ENCODE data around the gene IGFBP4.
A peak's percentile ranks its signal among the peaks of the same experiment; 100 is the strongest.
"Not testable (repeated sequence)": the region's sequence is repeated elsewhere in the genome, so short reads cannot be mapped to it uniquely, and the experiment has no call there.

The IGFBP4 gene

DNA sequence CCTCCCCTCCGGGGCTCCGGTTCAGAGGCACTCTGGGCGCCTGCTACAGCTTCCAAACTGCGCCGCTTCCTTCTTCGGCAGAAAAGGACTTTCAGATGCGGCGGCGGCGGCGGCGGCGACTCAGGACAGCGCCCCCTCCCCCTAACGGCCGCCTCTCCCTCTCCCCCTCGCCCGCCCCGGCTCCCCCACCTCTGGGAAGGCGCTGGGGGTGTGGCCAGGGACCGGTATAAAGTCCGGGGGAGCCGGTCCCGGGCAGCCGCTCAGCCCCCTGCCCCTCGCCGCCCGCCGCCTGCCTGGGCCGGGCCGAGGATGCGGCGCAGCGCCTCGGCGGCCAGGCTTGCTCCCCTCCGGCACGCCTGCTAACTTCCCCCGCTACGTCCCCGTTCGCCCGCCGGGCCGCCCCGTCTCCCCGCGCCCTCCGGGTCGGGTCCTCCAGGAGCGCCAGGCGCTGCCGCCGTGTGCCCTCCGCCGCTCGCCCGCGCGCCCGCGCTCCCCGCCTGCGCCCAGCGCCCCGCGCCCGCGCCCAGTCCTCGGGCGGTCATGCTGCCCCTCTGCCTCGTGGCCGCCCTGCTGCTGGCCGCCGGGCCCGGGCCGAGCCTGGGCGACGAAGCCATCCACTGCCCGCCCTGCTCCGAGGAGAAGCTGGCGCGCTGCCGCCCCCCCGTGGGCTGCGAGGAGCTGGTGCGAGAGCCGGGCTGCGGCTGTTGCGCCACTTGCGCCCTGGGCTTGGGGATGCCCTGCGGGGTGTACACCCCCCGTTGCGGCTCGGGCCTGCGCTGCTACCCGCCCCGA, at the start of gene IGFBP4:
Gene IGFBP4 (plus strand): TSS at position 255 of the 792 bp plus-strand sequence. CDS start 286 bp downstream, at position 541.
- peak; percentile 39 for DNase-seq

DNA sequence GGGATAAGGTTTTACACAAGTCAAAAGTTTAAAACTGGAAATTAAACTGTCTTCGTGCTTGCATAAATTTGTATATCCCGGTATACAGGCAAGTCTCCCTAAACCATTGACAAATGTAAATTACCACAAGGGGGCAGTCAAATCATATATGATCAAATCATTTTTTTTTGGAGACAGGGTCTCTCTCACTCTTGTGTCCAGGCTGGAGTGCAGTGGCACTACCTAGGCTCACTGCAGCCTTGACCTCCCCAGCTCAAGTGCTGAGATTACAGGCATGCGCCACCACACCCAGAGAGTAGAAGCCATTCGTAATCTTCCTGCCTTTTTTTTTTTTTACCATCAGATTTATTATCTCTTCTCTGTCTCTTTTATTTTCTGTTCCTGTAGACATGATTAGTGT, 44.1 kb upstream of the IGFBP4 start:
- DNase-seq: peak; percentile 9

GRCh38 chr17:40402668-40403067, 40.6 kb upstream of the IGFBP4 start:
- no peak for DNase-seq

DNA sequence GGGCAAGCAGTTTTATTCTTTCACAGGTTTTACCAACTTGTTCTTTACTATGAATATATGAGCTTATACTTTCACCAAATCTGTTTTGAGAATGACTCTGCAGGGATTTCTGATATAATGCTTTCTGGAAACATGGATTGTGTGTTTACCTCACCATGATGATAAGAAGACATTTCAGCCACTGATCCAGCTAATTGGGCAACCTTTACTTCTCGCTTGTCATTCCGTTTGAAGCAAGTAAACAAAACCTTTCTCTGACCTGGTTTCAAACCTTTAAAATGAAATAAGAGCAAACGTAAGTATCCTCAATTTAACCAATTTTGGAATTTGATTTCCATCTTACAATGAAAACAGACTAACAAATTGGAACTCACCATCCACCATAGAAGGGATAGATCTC, 39.2 kb upstream of the IGFBP4 start:
- no peak for DNase-seq

- no peak for DNase-seq
These were observed 35.8 kb upstream of the IGFBP4 start for GRCh38 chr17:40407460-40407859.

- not testable (repeated sequence) for DNase-seq
These were observed 33.7 kb upstream of the IGFBP4 start for GRCh38 chr17:40409540-40409939.

- no peak for DNase-seq
These were observed 33.2 kb upstream of the IGFBP4 start for GRCh38 chr17:40410082-40410481.

- no peak for DNase-seq
These were observed 31.4 kb upstream of the IGFBP4 start for GRCh38 chr17:40411821-40412220.

DNA sequence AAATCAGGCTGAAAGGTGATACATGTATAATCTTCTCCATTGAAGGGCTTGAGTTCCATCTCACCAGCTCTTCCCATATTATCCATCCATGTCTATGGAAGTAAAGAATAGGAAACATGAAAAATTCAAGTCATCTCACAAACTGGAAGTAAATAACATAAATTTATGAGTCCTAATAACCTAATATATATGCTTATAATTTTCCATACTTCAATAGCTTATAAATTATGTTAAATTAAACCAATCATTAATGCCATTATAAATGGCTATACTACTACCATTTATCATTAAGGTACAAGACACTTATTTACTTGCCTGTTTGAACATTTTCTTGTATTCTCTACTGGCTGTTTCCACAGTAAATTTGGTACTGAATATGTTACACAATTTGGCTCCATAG, 30.4 kb upstream of the IGFBP4 start:
- DNase-seq: no peak

- DNase-seq: not testable (repeated sequence)
These were observed 28.9 kb upstream of the IGFBP4 start for GRCh38 chr17:40414312-40414711.

DNA sequence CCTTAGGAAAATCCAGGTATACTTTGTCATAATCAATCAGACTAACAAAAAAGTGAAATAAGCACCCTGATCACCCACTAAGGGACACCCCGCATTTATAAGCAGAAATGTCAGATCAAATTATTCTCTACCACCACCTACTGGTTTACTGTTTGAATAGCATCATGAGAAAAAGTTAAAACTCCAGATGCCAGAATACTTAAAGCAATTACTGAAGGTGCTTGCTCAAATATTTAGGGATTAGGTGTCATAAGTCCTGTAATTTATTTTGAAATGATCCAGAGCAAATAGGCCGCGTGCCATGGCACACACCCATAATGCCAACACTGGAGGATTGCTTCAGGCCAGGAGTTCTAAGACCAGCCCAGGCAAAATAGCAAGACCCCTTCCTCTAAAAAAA, 27.9 kb upstream of the IGFBP4 start:
- DNase-seq: no peak

DNA sequence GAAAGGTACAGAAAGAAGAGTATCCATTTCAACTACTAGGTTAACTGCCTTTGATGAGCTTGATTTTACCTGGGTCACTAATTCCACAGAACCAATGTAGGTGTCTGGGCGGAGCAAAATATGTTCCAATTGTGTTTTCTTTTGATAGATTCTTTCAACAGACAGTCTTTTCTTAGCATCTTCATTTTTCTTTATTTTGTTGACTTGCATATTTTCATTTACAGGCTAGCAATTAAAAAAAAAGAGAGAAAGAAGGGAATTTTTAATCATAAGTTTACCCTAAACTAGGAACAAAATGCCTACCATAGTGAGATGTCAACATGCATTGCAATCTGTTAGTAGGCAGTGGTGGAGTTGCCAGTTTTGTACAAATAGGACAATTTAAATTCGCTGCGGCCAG, 26.6 kb upstream of the IGFBP4 start:
- no peak for DNase-seq

GRCh38 chr17:40417258-40417608, 26.0 kb upstream of the IGFBP4 start:
- peak; percentile 18 for DNase-seq

GRCh38 chr17:40417609-40418427, 25.4 kb upstream of the IGFBP4 start, which contains the start of gene TOP2A:
Gene TOP2A, minus strand, starts transcription at chr17:40417896. Its CDS starts 105 bp downstream, at chr17:40417791.
- DNase-seq: peak; percentile 99

- DNase-seq: no peak
These were observed 24.9 kb upstream of the IGFBP4 start for GRCh38 chr17:40418428-40418706.

DNA sequence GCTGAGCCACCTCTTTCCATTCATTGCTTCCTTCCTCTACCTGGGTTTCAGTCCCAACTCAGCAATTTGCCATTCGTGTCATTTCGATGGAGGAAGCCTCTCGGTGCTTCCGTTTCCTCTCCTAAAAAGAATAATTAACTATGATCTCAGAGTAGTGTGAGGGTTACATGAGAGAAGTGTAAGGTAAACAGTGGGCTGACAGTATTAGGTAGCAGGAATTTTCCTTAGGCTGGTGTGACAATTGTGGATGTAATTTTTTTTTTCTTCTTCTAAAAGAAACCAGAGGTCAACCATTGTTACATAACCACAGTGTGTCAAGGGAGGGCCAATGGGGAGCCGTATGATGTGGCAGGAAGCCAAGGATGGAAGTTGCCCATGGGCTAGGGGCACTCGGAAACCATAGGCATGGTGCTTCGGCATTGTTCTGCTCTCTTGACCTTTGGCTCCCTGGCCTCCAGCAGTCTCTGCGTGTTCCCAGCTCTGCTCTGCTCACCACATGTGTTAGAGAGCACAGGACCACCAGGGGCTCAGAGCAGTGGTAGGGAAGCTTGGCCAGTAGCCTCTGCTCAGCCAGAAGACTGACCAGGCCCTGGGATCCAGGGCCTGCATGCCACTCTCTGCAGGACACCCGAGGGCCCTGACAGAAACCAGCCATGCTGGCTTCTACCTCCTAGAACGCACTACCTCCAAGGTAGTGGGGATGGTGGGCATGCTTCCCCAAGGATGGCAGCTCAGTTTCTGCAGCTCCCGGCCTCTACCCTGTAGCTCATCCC, 23.5 kb upstream of the IGFBP4 start:
- no peak for DNase-seq

DNA sequence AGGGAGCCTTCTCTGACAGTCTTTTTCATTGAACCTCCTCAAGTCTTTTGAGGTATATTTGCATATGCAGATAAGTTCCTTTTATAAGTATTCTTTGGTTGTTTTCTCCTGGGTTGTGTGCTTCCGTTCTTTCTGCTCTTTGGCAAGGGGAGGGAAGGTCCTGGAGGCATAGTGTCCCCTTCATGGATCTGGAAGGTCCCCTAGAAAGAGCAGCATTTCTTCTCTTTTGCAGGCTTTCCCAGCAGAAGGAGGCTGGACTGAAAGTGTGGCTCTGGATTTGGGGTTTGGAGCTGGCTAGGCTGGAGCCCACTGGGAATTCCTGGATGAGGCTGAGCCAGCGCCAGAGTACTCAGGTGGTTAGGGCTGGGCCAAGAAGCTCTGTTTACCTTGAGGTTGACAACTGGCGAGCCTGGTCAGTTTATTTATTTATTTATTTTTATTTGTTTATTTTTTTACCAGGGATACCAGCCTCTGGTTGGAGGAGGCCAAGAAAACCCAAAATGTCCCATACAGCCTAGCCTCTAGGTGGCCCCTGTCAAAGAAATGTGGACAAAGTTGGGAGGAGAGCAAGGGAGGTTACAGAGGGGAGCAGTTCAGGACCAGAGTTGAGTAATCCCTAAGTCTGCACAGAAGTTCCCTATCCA, 20.1 kb upstream of the IGFBP4 start:
- peak; percentile 19 for DNase-seq

DNA sequence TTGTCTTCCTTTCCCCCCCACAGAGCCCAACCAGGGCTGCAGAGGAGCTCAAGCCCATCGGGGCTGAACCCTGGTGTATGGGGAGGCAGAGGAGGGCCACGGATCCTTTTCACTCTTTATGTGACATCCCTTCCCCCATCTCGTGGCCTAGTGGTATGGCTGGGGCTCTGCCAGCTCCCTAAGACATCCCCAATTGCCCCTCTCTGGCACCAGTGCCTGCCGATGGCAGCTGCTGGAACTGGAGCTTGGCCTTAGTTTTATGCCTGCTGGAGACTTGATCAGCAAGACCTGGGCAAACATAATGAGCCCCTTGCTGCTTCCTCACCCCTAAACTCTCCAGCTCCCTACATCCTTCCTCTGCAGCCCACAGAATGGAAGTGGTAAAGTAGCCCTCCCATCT, 17.5 kb upstream of the IGFBP4 start:
- DNase-seq: no peak

GRCh38 chr17:40427002-40427491, 16.2 kb upstream of the IGFBP4 start:
- DNase-seq: no peak

DNA sequence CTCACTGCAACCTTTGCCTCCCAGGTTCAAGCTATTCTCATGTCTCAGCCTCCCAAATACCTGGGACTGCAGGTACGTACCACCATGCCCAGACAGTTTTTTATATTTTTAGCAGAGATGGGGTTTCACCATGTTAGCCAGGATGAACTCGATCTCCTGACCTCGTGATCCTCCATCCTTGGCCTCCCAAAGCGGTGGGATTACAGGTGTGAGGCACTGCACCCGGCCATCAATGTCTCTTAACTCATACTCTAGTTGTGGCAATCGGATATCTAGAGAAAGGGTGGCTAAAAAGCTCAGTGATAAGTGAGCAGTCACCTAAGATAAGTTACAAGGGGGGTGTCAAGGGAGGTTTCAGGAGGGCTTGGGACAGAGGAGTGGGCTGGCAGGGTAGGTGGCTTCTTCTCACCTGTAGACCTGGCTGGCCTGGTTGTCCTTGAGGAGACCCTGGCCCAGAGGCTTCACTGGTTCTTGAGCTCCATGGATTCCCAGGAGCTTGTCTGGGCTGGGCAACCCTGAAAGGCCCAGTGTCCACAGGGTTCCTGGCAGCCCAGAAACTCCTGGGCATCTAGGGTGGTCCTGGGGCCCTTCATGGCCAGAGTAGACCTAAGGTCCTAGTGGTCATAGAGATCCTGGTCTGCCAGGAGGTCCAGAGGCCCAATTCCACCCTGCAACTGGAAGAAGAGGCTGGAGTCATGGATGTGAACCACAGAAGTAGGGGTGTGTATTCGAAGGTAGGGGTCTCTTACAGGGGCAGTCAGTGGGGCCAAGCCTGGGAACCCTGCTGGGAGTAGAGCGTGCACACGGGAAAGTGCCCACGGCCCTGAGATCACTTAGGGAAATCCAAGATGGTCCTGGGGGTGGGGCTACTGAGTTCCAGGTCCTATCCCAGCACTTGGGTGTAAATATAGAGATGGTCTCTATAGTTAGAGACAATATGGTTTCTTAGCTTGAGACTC, 12.7 kb upstream of the IGFBP4 start:
- DNase-seq: no peak

- no peak for DNase-seq
These were observed 12.0 kb upstream of the IGFBP4 start for GRCh38 chr17:40431231-40431602.
